Liver (tissue), 9 donors: ENCODE results near the gene SYNJ2. TPM values are rescaled to one million over a fixed set of nuclear protein-coding genes. Genes with fewer than 3 reads are reported as not detected.

Source experiments
- DNase-seq: peaks from one replicate; pipeline ENCODE4 v3.0.0-alpha.2; 2017; ENCODE audit warnings: low spot score
- H3K27ac ChIP-seq, 2 donors: one replicate each; pipeline ENCODE4 v1.7.0; 2013; ENCODE audit warnings: inconsistent platforms in 2 of 2, low read length in 2 of 2, control low read depth in 1 of 2, low read depth in 1 of 2, mild to moderate bottlenecking in 1 of 2
- H3K27me3 ChIP-seq, 4 donors: one replicate each; pipeline versions ENCODE4 v1.6.1 to v1.7.0; 2013; ENCODE audit warnings: low read length in 3 of 4, inconsistent platforms in 1 of 4, mild to moderate bottlenecking in 1 of 4, moderate library complexity in 1 of 4; ENCODE audit not compliant: control insufficient read depth in 4 of 4, insufficient read depth in 4 of 4
- H3K36me3 ChIP-seq, 4 donors: one replicate each; pipeline versions ENCODE4 v1.6.1 to v1.7.0; 2013; ENCODE audit warnings: low read length in 3 of 4, mild to moderate bottlenecking in 3 of 4, low read depth in 1 of 4, moderate library complexity in 1 of 4; ENCODE audit not compliant: control insufficient read depth in 4 of 4, insufficient read depth in 3 of 4
- H3K4me1 ChIP-seq, 4 donors: one replicate each; pipeline versions ENCODE4 v1.6.1 to v1.7.0; 2013; ENCODE audit warnings: low read length in 3 of 4, mild to moderate bottlenecking in 3 of 4, moderate library complexity in 1 of 4; ENCODE audit not compliant: control insufficient read depth in 4 of 4, insufficient read depth in 4 of 4
- H3K4me3 ChIP-seq, 3 donors: one replicate each; pipeline versions ENCODE4 v1.6.1 to v1.7.0; 2013; ENCODE audit warnings: low read length in 3 of 3, control low read depth in 1 of 3, low read depth in 1 of 3, mild to moderate bottlenecking in 1 of 3
- H3K9ac ChIP-seq, 2 donors: one replicate each; pipeline ENCODE4 v1.7.0; 2013; ENCODE audit warnings: low read length in 2 of 2, mild to moderate bottlenecking in 2 of 2, moderate library complexity in 2 of 2, control low read depth in 1 of 2, low read depth in 1 of 2
- H3K9me3 ChIP-seq, 4 donors: one replicate each; pipeline versions ENCODE4 v1.6.1 to v1.7.0; 2013; ENCODE audit warnings: low read length in 3 of 4; ENCODE audit not compliant: control insufficient read depth in 4 of 4
- EGR1 ChIP-seq, 2 donors: IDR thresholded peaks; 2 replicates each; pipeline ENCODE4 v1.6.1; 2016 to 2018; ENCODE audit warnings: antibody characterized with exemption in 2 of 2, low read depth in 2 of 2
- FOXA1 ChIP-seq: IDR thresholded peaks from 2 replicates; pipeline ENCODE4 v1.6.1; 2016; ENCODE audit warnings: antibody characterized with exemption
- FOXA2 ChIP-seq: IDR thresholded peaks from 2 replicates; pipeline ENCODE4 v1.6.1; 2016; ENCODE audit warnings: antibody characterized with exemption
- GABPA ChIP-seq, 2 donors: IDR thresholded peaks in 1 of 2; conservative IDR thresholded peaks in 1 of 2; 2 replicates each; pipeline ENCODE4 v1.6.1; 2016; ENCODE audit warnings: antibody characterized with exemption in 2 of 2, mild to moderate bottlenecking in 1 of 2, moderate library complexity in 1 of 2
- HNF4A ChIP-seq, 2 donors: conservative IDR thresholded peaks; 2 replicates each; pipeline ENCODE4 v1.6.1; 2016; ENCODE audit warnings: antibody characterized with exemption in 2 of 2, mild to moderate bottlenecking in 2 of 2
- HNF4G ChIP-seq: IDR thresholded peaks from 2 replicates; pipeline ENCODE4 v1.6.1; 2016; ENCODE audit warnings: antibody characterized with exemption
- JUND ChIP-seq, 2 donors: IDR thresholded peaks; 2 replicates each; pipeline ENCODE4 v1.6.1; 2016; ENCODE audit warnings: antibody characterized with exemption in 2 of 2
- NR2F2 ChIP-seq: IDR thresholded peaks from 2 replicates; pipeline ENCODE4 v1.6.1; 2016; ENCODE audit warnings: antibody characterized with exemption
- RAD21 ChIP-seq, 2 donors: IDR thresholded peaks; 2 replicates each; pipeline ENCODE4 v1.6.1; 2016; ENCODE audit warnings: antibody characterized with exemption in 2 of 2, mild to moderate bottlenecking in 2 of 2
- RXRA ChIP-seq, 2 donors: IDR thresholded peaks; 2 replicates each; pipeline ENCODE4 v1.6.1; 2017 to 2018; ENCODE audit warnings: antibody characterized with exemption in 2 of 2, mild to moderate bottlenecking in 1 of 2
- SP1 ChIP-seq: IDR thresholded peaks from 2 replicates; pipeline ENCODE4 v1.6.1; 2018; ENCODE audit warnings: antibody characterized with exemption, mild to moderate bottlenecking
- TAF1 ChIP-seq: conservative IDR thresholded peaks from 2 replicates; pipeline ENCODE4 v1.6.1; 2016; ENCODE audit warnings: antibody characterized with exemption, mild to moderate bottlenecking
- YY1 ChIP-seq: IDR thresholded peaks from 2 replicates; pipeline ENCODE4 v1.6.1; 2016; ENCODE audit warnings: antibody characterized with exemption, mild to moderate bottlenecking
- WGBS: extraction: QIAGEN DNeasy Blood & Tissue Kit; methylation state at CpG from one replicate; pipeline ENCODE4 v1.1.7; 2013; 5-methylcytosine and 5-hydroxymethylcytosine counted together
- polyA plus RNA-seq, 2 donors: library from polyadenylated mRNA; stranded (reverse) in 1 of 2; unstranded in 1 of 2; fragments of 200-250 nt in 1 of 2; fragments of >200 nt in 1 of 2; fragmentation: Nextera tagmentation in 1 of 2; extraction: Ambion mirVana in 1 of 2; gene quantifications; one replicate each; pipeline versions ENCODE4 v1.2.1 to v1.2.3, GENCODE V29; 2013 to 2015
- total RNA-seq, 2 donors: library from RNA; depleted of rRNA; stranded (reverse); fragments of >200 nt; gene quantifications; one replicate each; pipeline ENCODE4 v1.2.3, GENCODE V29; 2014
- TF ChIP-seq, protein P1 (sequence below): IDR thresholded peaks from 2 replicates; pipeline ENCODE4 v1.6.1; 2016; ENCODE audit warnings: antibody characterized with exemption
- TF ChIP-seq, protein P2 (sequence below): fragments of 150-350 bp; IDR thresholded peaks from 2 replicates; pipeline ENCODE4 v1.5.1; 2017; ENCODE audit warnings: improper control_type of control experiment, low read depth, low read length; ENCODE audit not compliant: missing input control
- TF ChIP-seq, protein P3 (sequence below): IDR thresholded peaks from 2 replicates; pipeline ENCODE4 v1.6.1; 2016; ENCODE audit warnings: antibody characterized with exemption
- TF ChIP-seq, protein P4 (sequence below): IDR thresholded peaks from 2 replicates; pipeline ENCODE4 v1.6.1; 2016; ENCODE audit warnings: antibody characterized with exemption
- TF ChIP-seq, protein P5 (sequence below): IDR thresholded peaks from 2 replicates; pipeline ENCODE4 v1.6.1; 2016; ENCODE audit warnings: antibody characterized with exemption, mild to moderate bottlenecking
- donor health status: healthy.
- donor health status: healthy.
- donor health status: healthy.
- donor health status: healthy.
- donor health status: healthy.

SYNJ2 gene
- total and polyA plus RNA-seq, 4 donors, result 2.4 to 8.9 (median 3.2) TPM

DNA sequence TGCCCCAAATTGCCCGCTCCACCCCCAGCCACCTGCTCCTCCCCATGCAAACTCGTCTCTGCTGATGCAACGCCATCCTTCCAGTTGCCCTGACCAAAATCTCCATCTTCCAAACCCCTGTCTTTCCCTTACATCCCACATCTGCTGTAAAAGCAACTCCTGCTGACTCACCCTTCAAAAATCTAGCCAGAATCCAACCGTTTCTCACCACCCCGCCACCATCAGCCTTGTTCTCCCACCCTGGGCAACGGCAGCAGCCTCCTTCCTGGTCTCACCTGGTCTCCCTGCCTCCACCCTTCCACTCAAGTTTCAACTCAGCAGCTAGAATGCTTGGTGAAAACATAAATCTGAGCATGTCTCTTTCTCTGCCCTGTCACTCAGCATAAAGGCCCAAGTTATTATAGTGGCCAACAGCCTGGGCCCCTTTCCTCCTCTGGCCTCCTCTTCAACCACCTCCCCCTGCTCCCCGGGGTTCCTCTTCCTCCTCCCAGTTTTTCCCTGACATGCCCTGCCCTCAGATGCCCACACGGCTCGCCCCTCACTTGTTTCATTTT is 7.2 kb upstream of the SYNJ2 start:
- Histone ChIP-seq H3K27me3 (no peaks in the 10 kb centered on the region), H3K9me3 (no peaks in the 10 kb centered on the region), H3K27ac (no peak overlapping the region), H3K9ac (no peak overlapping the region), H3K4me1 (no peaks in the 10 kb centered on the region), H3K36me3 (no peaks in the 10 kb centered on the region), H3K4me3 (no peak overlapping the region)
- no peak for DNase-seq
- WGBS, result 84% methylated on average over 9 of the region's 9 CpGs
- TF ChIP-seq, protein P1, sequence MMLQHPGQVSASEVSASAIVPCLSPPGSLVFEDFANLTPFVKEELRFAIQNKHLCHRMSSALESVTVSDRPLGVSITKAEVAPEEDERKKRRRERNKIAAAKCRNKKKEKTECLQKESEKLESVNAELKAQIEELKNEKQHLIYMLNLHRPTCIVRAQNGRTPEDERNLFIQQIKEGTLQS, result no peak
- TF ChIP-seq RAD21 (IDR thresholded peaks at IDR 0.05) (no peak), NR2F2 (no peak), RXRA (IDR thresholded peaks at IDR 0.05) (no peak), FOXA2 (no peak), HNF4A (conservative IDR thresholded peaks at IDR 0.05) (no peak), GABPA (IDR thresholded peaks at IDR 0.05 in 1 of 2, conservative IDR thresholded peaks at IDR 0.05 in 1 of 2) (no peak), TAF1 (no peak), SP1 (no peak), EGR1 (IDR thresholded peaks at IDR 0.05; ENCODE audit: low read depth in 2 of 2) (no peak), HNF4G (no peak), YY1 (no peak), FOXA1 (no peak), JUND (IDR thresholded peaks at IDR 0.05) (no peak)
- TF ChIP-seq, protein P2, sequence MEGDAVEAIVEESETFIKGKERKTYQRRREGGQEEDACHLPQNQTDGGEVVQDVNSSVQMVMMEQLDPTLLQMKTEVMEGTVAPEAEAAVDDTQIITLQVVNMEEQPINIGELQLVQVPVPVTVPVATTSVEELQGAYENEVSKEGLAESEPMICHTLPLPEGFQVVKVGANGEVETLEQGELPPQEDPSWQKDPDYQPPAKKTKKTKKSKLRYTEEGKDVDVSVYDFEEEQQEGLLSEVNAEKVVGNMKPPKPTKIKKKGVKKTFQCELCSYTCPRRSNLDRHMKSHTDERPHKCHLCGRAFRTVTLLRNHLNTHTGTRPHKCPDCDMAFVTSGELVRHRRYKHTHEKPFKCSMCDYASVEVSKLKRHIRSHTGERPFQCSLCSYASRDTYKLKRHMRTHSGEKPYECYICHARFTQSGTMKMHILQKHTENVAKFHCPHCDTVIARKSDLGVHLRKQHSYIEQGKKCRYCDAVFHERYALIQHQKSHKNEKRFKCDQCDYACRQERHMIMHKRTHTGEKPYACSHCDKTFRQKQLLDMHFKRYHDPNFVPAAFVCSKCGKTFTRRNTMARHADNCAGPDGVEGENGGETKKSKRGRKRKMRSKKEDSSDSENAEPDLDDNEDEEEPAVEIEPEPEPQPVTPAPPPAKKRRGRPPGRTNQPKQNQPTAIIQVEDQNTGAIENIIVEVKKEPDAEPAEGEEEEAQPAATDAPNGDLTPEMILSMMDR, result no peak
- TF ChIP-seq, protein P3, sequence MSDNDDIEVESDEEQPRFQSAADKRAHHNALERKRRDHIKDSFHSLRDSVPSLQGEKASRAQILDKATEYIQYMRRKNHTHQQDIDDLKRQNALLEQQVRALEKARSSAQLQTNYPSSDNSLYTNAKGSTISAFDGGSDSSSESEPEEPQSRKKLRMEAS, result no peak
- TF ChIP-seq, protein P4, sequence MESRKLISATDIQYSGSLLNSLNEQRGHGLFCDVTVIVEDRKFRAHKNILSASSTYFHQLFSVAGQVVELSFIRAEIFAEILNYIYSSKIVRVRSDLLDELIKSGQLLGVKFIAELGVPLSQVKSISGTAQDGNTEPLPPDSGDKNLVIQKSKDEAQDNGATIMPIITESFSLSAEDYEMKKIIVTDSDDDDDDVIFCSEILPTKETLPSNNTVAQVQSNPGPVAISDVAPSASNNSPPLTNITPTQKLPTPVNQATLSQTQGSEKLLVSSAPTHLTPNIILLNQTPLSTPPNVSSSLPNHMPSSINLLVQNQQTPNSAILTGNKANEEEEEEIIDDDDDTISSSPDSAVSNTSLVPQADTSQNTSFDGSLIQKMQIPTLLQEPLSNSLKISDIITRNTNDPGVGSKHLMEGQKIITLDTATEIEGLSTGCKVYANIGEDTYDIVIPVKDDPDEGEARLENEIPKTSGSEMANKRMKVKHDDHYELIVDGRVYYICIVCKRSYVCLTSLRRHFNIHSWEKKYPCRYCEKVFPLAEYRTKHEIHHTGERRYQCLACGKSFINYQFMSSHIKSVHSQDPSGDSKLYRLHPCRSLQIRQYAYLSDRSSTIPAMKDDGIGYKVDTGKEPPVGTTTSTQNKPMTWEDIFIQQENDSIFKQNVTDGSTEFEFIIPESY, result no peak
- TF ChIP-seq, protein P5, sequence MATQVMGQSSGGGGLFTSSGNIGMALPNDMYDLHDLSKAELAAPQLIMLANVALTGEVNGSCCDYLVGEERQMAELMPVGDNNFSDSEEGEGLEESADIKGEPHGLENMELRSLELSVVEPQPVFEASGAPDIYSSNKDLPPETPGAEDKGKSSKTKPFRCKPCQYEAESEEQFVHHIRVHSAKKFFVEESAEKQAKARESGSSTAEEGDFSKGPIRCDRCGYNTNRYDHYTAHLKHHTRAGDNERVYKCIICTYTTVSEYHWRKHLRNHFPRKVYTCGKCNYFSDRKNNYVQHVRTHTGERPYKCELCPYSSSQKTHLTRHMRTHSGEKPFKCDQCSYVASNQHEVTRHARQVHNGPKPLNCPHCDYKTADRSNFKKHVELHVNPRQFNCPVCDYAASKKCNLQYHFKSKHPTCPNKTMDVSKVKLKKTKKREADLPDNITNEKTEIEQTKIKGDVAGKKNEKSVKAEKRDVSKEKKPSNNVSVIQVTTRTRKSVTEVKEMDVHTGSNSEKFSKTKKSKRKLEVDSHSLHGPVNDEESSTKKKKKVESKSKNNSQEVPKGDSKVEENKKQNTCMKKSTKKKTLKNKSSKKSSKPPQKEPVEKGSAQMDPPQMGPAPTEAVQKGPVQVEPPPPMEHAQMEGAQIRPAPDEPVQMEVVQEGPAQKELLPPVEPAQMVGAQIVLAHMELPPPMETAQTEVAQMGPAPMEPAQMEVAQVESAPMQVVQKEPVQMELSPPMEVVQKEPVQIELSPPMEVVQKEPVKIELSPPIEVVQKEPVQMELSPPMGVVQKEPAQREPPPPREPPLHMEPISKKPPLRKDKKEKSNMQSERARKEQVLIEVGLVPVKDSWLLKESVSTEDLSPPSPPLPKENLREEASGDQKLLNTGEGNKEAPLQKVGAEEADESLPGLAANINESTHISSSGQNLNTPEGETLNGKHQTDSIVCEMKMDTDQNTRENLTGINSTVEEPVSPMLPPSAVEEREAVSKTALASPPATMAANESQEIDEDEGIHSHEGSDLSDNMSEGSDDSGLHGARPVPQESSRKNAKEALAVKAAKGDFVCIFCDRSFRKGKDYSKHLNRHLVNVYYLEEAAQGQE, result no peak
